Ishikawa (cell line): Measurements from ENCODE around the gene XPO5.

ENCODE experiments used
- TAF1 ChIP-seq: IDR thresholded peaks from 2 replicates; pipeline ENCODE4 v1.6.1; 2012; ENCODE audit warnings: low read depth, mild to moderate bottlenecking
- TF ChIP-seq, protein P1 (sequence below): IDR thresholded peaks from 2 replicates; pipeline ENCODE4 v1.6.1; 2012; ENCODE audit warnings: low read depth, mild to moderate bottlenecking

DNA sequence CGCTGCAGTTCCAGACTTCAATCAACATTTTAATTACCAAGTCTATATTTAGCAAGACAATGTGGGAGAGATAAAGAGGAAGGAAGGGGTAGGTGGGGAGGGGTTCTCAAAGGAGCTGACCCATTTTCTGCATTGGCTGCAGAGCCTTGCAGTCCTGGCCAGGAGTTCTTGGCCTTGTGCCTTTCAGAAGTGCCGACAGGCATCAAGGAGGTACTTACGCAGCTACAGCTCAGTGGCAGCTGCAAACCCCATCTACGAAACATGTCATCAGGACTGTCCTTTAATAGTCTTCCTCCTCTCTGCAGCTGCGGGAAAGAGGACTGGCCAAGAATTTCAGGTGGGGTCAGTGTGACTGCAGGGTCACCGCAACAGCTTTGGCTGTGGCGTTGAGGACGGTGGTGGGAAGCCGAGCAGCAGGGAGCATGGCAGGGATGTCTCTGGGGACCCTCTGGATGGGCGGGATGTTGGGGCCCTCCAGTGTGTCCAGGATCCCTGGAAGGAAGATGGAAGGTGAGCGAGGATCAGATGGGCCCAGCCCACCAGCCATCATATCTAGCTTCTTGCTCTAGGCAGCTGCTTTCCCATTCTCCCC is 63.9 kb downstream of the XPO5 start:
- TF ChIP-seq, protein P1, sequence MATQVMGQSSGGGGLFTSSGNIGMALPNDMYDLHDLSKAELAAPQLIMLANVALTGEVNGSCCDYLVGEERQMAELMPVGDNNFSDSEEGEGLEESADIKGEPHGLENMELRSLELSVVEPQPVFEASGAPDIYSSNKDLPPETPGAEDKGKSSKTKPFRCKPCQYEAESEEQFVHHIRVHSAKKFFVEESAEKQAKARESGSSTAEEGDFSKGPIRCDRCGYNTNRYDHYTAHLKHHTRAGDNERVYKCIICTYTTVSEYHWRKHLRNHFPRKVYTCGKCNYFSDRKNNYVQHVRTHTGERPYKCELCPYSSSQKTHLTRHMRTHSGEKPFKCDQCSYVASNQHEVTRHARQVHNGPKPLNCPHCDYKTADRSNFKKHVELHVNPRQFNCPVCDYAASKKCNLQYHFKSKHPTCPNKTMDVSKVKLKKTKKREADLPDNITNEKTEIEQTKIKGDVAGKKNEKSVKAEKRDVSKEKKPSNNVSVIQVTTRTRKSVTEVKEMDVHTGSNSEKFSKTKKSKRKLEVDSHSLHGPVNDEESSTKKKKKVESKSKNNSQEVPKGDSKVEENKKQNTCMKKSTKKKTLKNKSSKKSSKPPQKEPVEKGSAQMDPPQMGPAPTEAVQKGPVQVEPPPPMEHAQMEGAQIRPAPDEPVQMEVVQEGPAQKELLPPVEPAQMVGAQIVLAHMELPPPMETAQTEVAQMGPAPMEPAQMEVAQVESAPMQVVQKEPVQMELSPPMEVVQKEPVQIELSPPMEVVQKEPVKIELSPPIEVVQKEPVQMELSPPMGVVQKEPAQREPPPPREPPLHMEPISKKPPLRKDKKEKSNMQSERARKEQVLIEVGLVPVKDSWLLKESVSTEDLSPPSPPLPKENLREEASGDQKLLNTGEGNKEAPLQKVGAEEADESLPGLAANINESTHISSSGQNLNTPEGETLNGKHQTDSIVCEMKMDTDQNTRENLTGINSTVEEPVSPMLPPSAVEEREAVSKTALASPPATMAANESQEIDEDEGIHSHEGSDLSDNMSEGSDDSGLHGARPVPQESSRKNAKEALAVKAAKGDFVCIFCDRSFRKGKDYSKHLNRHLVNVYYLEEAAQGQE = no peak
- no peak for TF ChIP-seq TAF1
